Epithelial cell of esophagus (primary cell): ENCODE measurements around the gene FHIT.

Experiments
- DNase-seq: peaks from one replicate; pipeline ENCODE4 v3.0.0; 2010; ENCODE audit warnings: low read depth
- H3K4me3 ChIP-seq: 2 replicates; pipeline ENCODE4 v1.5.1; 2011; ENCODE audit warnings: mild to moderate bottlenecking, low read length, control low read depth
- CTCF ChIP-seq: IDR thresholded peaks from 2 replicates; pipeline ENCODE4 v1.5.1; 2011; ENCODE audit warnings: low read depth, mild to moderate bottlenecking, low read length, control low read depth, inconsistent platforms; ENCODE audit not compliant: insufficient read depth; ENCODE audit errors: missing control alignments

Gene FHIT

GRCh38 chr3:60189304-60189703 lies 1061.9 kb downstream of the FHIT start:
- DNase-seq: no peak
- TF ChIP-seq CTCF: no peak
- H3K4me3 ChIP-seq: no peak overlapping the region

DNA sequence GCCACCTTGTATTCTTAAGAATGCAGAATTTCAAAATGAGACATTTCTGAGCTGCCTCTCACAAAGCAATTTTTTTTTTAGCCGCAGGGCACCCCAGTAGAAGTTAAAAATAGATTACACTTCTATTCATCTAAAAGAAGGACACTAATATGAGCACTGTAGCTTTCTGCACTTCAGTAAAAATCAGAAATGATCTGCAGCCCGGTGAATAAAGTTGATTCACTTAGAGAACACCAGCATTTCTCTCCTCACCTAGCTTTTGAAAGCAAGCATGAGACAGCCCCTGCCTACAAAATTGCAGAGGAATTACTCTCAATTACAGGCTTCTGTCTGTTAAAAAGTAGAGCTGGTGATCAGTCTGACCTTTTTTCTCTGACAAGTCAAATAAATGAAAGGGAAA lies 1062.4 kb downstream of the FHIT start:
- no peak for DNase-seq
- no peak for TF ChIP-seq CTCF
- H3K4me3 ChIP-seq: no peak overlapping the region

DNA sequence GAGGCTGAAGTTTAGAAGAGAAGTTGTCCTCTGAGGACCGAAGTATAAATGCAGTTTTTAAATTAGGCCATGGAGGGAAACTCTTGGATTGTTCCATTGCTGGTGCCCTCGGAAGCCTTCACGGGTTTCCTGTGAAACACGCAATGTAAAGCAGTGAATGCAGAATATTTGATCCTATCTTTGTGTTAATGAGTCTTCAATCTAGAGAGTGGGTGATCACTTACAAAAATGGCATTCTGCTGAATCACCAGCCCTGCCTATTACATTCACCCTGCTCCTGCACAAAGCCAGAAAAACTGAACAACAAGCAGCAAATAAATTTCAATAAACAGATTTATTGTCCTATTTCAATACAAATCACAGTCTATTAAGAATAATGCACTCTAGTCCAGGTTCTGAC lies 1063.9 kb downstream of the FHIT start:
- H3K4me3 ChIP-seq: no peak overlapping the region
- no peak for DNase-seq
- no peak for TF ChIP-seq CTCF

- DNase-seq: no peak
- no peak overlapping the region for H3K4me3 ChIP-seq
- no peak for TF ChIP-seq CTCF
Observed at GRCh38 chr3:60186359-60186758, 1064.9 kb downstream of the FHIT start.

- no peak overlapping the region for H3K4me3 ChIP-seq
- no peak for TF ChIP-seq CTCF
- no peak for DNase-seq
Observed at GRCh38 chr3:60185161-60185560, 1066.1 kb downstream of the FHIT start.

DNA sequence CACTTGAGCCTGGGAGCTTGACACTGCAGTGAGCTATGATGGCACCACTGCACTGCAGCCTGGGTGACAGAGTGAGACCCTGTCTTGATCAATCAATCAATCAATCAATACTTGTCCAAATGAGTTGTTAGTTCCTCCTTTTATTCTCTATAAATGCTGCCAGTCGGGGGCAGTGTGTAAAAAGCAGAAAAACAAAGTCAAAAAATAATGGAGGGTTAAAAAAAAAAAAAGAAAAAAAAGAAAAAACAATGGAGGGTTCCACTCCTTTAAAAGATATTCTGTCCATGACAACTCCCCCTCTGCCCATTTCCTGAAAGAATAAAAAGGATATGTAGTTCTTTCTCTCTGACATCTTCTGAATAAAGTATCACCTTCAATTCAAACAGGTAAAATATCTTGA lies 1068.6 kb downstream of the FHIT start:
- H3K4me3 ChIP-seq: no peak overlapping the region
- TF ChIP-seq CTCF: no peak
- DNase-seq: no peak

DNA sequence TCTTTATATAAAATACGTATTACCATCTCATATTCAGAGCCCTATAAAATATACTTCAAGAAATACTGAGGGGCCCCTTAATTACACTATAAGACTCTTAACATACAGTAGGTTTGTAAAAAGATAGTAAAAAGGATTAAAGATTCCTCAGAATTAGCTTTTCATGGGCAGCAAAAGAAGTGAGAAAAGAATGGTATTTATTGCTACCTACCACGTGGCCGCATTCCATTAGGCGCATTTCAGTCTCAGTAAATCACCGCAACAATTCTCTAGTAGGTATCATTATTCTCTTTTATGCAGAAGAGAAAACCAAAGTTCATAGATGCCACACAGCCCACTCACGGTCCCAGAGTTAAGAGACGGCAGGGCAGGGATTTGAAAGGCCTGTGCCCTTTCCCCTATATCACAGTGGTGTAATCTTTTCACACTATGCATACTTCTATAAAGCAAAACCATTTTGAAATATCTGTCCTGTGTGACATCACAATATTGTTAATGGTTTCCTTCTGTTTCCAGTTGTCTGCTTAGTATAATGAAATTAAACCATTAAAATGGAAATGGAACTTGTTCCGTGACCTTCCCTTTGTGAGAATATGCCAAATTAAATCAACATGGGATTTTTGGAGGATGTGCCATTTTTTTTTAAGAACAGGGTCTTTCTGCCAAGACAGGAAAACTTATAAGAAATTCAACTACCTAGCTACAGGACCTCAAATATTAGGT lies 1072.2 kb downstream of the FHIT start:
- no peak for TF ChIP-seq CTCF
- no peak for DNase-seq
- no peak overlapping the region for H3K4me3 ChIP-seq
